GM18868 (cell line): ENCODE results near the gene PRR23E.
A peak's percentile ranks its signal among the peaks of the same experiment; 100 is the strongest.

ENCODE experiments used
- ATAC-seq: cut with Tn5 transposase; IDR thresholded peaks from one replicate; pipeline ENCODE4 v1.9.1; 2021; ENCODE audit warnings: mild to moderate bottlenecking, moderate library complexity; ENCODE audit not compliant: unreplicated experiment

Gene PRR23E

GRCh38 chr3:127222163-127222562, 29.2 kb downstream of the PRR23E start:
- ATAC-seq, result no peak

- ATAC-seq, result no peak
Measured at GRCh38 chr3:127222664-127223063, 29.7 kb downstream of the PRR23E start.

- no peak for ATAC-seq
Measured at GRCh38 chr3:127224118-127224517, 31.2 kb downstream of the PRR23E start.

GRCh38 chr3:127226457-127226856, 33.5 kb downstream of the PRR23E start:
- no peak for ATAC-seq

GRCh38 chr3:127226946-127227842, 34.3 kb downstream of the PRR23E start:
- ATAC-seq, result peak; percentile 51

GRCh38 chr3:127228866-127229265, 35.9 kb downstream of the PRR23E start:
- ATAC-seq, result peak; percentile 40

GRCh38 chr3:127233371-127233770, 40.4 kb downstream of the PRR23E start:
- ATAC-seq, result no peak

GRCh38 chr3:127234778-127235177, 41.8 kb downstream of the PRR23E start:
- no peak for ATAC-seq

- no peak for ATAC-seq
Measured at GRCh38 chr3:127235706-127236105, 42.8 kb downstream of the PRR23E start.

- no peak for ATAC-seq
Measured at GRCh38 chr3:127237835-127238234, 44.9 kb downstream of the PRR23E start.

GRCh38 chr3:127238602-127239001, 45.7 kb downstream of the PRR23E start:
- no peak for ATAC-seq

- ATAC-seq, result no peak
Measured at GRCh38 chr3:127247292-127247691, 54.4 kb downstream of the PRR23E start.
